HG02678 (cell line): Measurements from ENCODE around the gene MEIS1.

ENCODE experiments used
- ATAC-seq: cut with Tn5 transposase; IDR thresholded peaks from one replicate; pipeline ENCODE4 v1.9.1; 2021; ENCODE audit warnings: mild to moderate bottlenecking, moderate library complexity; ENCODE audit not compliant: unreplicated experiment

Gene MEIS1

GRCh38 chr2:66443186-66443978 is 8.5 kb downstream of the MEIS1 start:
- no peak for ATAC-seq

- no peak for ATAC-seq
Observed at GRCh38 chr2:66443979-66444861, 9.3 kb downstream of the MEIS1 start.

GRCh38 chr2:66445076-66445924 is 10.4 kb downstream of the MEIS1 start:
- no peak for ATAC-seq

- ATAC-seq = no peak
Observed at GRCh38 chr2:66445925-66446871, 11.3 kb downstream of the MEIS1 start.

- no peak for ATAC-seq
Observed at GRCh38 chr2:66446941-66447340, 12.0 kb downstream of the MEIS1 start.

- ATAC-seq = no peak
Observed at GRCh38 chr2:66447677-66448076, 12.8 kb downstream of the MEIS1 start.

- ATAC-seq = no peak
Observed at GRCh38 chr2:66448136-66448991, 13.4 kb downstream of the MEIS1 start.

GRCh38 chr2:66452214-66452613 is 17.3 kb downstream of the MEIS1 start:
- no peak for ATAC-seq

GRCh38 chr2:66452917-66453316 is 18.0 kb downstream of the MEIS1 start:
- no peak for ATAC-seq

GRCh38 chr2:66455490-66455889 is 20.6 kb downstream of the MEIS1 start:
- no peak for ATAC-seq

GRCh38 chr2:66456183-66457041 is 21.5 kb downstream of the MEIS1 start:
- no peak for ATAC-seq

- ATAC-seq = no peak
Observed at GRCh38 chr2:66457545-66457944, 22.6 kb downstream of the MEIS1 start.

GRCh38 chr2:66460031-66460430 is 25.1 kb downstream of the MEIS1 start:
- ATAC-seq = no peak

GRCh38 chr2:66461001-66461663 is 26.2 kb downstream of the MEIS1 start:
- ATAC-seq = no peak

- no peak for ATAC-seq
Observed at GRCh38 chr2:66461664-66462500, 27.0 kb downstream of the MEIS1 start.

GRCh38 chr2:66462501-66462825 is 27.5 kb downstream of the MEIS1 start:
- ATAC-seq = no peak

- ATAC-seq = no peak
Observed at GRCh38 chr2:66463206-66463755, 28.4 kb downstream of the MEIS1 start.
